HL-60 (cell line): ENCODE results near the gene EMID1.

Experiments
- DNase-seq, 2 experiments: peaks; one replicate each; pipeline ENCODE4 v3.0.0-alpha.2; 2010 to 2020; ENCODE audit warnings: low read depth in 1 of 2, low spot score in 1 of 2
- H3K27ac ChIP-seq: fragments of 250-450 bp; sonication (Bioruptor Pico); replicated peaks from 2 replicates; pipeline ENCODE4 v1.5.1; 2020; ENCODE audit warnings: mild to moderate bottlenecking, moderate library complexity
- H3K27me3 ChIP-seq: fragments of 250-450 bp; sonication (Bioruptor Pico); 2 replicates; pipeline ENCODE4 v1.5.1; 2021; ENCODE audit warnings: mild to moderate bottlenecking, moderate library complexity; ENCODE audit not compliant: insufficient read depth, poor library complexity, severe bottlenecking
- H3K4me3 ChIP-seq: replicated peaks from 2 replicates; pipeline ENCODE4 v1.5.1; 2011; ENCODE audit warnings: mild to moderate bottlenecking, control low read depth, low read length; ENCODE audit not compliant: insufficient read depth
- CTCF ChIP-seq: IDR thresholded peaks from one replicate; pipeline ENCODE4 v1.5.1; 2011; ENCODE audit warnings: low read length, control low read depth, inconsistent platforms; ENCODE audit not compliant: insufficient read depth
- GABPA ChIP-seq: IDR thresholded peaks from 2 replicates; pipeline ENCODE4 v1.6.1; 2012; ENCODE audit warnings: low read depth
- POLR2AphosphoS5 ChIP-seq: IDR thresholded peaks from 2 replicates; pipeline ENCODE4 v1.6.1; 2012; ENCODE audit warnings: low read depth
- SPI1 ChIP-seq: IDR thresholded peaks from 2 replicates; pipeline ENCODE4 v1.6.1; 2012; ENCODE audit warnings: low read depth, mild to moderate bottlenecking, borderline replicate concordance
- TF ChIP-seq, protein P1 (sequence below): IDR thresholded peaks from 2 replicates; pipeline ENCODE4 v1.6.1; 2012; ENCODE audit warnings: low read depth; ENCODE audit not compliant: insufficient replicate concordance

EMID1 gene

GRCh38 chr22:29307596-29308147 is 102.0 kb downstream of the EMID1 start:
- TF ChIP-seq GABPA = no peak
- no peak for TF ChIP-seq SPI1
- TF ChIP-seq POLR2AphosphoS5 = no peak
- TF ChIP-seq, protein P1, sequence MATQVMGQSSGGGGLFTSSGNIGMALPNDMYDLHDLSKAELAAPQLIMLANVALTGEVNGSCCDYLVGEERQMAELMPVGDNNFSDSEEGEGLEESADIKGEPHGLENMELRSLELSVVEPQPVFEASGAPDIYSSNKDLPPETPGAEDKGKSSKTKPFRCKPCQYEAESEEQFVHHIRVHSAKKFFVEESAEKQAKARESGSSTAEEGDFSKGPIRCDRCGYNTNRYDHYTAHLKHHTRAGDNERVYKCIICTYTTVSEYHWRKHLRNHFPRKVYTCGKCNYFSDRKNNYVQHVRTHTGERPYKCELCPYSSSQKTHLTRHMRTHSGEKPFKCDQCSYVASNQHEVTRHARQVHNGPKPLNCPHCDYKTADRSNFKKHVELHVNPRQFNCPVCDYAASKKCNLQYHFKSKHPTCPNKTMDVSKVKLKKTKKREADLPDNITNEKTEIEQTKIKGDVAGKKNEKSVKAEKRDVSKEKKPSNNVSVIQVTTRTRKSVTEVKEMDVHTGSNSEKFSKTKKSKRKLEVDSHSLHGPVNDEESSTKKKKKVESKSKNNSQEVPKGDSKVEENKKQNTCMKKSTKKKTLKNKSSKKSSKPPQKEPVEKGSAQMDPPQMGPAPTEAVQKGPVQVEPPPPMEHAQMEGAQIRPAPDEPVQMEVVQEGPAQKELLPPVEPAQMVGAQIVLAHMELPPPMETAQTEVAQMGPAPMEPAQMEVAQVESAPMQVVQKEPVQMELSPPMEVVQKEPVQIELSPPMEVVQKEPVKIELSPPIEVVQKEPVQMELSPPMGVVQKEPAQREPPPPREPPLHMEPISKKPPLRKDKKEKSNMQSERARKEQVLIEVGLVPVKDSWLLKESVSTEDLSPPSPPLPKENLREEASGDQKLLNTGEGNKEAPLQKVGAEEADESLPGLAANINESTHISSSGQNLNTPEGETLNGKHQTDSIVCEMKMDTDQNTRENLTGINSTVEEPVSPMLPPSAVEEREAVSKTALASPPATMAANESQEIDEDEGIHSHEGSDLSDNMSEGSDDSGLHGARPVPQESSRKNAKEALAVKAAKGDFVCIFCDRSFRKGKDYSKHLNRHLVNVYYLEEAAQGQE = no peak
- TF ChIP-seq CTCF = no peak
- Histone ChIP-seq H3K4me3 (no peak overlapping the region), H3K27me3 (peaks cover 25% of the 10 kb centered on the region), H3K27ac (no peak overlapping the region)
- DNase-seq = no peak

DNA sequence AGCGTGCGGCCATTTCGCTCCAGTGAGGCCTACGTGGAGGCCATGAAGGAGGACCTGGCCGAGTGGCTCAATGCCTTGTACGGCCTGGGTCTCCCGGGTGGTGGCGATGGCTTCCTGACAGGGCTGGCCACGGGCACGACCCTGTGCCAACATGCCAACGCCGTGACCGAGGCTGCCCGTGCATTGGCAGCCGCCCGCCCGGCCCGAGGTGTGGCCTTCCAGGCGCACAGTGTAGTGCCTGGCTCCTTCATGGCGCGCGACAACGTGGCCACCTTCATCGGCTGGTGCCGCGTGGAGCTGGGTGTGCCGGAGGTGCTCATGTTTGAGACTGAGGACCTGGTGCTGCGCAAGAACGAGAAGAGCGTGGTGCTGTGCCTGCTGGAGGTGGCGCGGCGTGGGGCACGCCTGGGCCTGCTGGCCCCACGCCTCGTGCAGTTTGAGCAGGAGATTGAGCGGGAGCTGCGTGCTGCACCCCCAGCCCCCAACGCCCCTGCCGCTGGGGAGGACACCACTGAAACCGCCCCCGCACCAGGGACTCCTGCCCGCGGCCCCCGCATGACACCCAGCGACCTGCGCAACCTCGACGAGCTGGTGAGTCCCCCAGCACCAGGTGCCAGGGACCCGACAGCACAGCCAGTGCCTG is 102.6 kb downstream of the EMID1 start:
- TF ChIP-seq, protein P1 = no peak
- no peak for TF ChIP-seq CTCF
- TF ChIP-seq SPI1 = no peak
- no peak for TF ChIP-seq POLR2AphosphoS5
- no peak for DNase-seq
- Histone ChIP-seq H3K4me3 (no peak overlapping the region), H3K27me3 (peaks cover 28% of the 10 kb centered on the region), H3K27ac (no peak overlapping the region)

GRCh38 chr22:29308791-29309262 is 103.1 kb downstream of the EMID1 start:
- H3K27me3 ChIP-seq = peaks cover 33% of the 10 kb centered on the region
- H3K27ac ChIP-seq = no peak overlapping the region
- no peak overlapping the region for H3K4me3 ChIP-seq
- TF ChIP-seq CTCF = no peak
- no peak for TF ChIP-seq GABPA
- TF ChIP-seq, protein P1 = no peak
- no peak for TF ChIP-seq POLR2AphosphoS5
- TF ChIP-seq SPI1 = no peak
- DNase-seq = no peak
